Liver (tissue), 9 donors: ENCODE measurements around the gene AUH. TPM values are rescaled to one million over a fixed set of nuclear protein-coding genes. Genes with fewer than 3 reads are reported as not detected.

ENCODE experiments used
- DNase-seq: peaks from one replicate; pipeline ENCODE4 v3.0.0-alpha.2; 2017; ENCODE audit warnings: low spot score
- H3K27ac ChIP-seq, 2 donors: one replicate each; pipeline ENCODE4 v1.7.0; 2013; ENCODE audit warnings: inconsistent platforms in 2 of 2, low read length in 2 of 2, control low read depth in 1 of 2, low read depth in 1 of 2, mild to moderate bottlenecking in 1 of 2
- H3K27me3 ChIP-seq, 4 donors: one replicate each; pipeline versions ENCODE4 v1.6.1 to v1.7.0; 2013; ENCODE audit warnings: low read length in 3 of 4, inconsistent platforms in 1 of 4, mild to moderate bottlenecking in 1 of 4, moderate library complexity in 1 of 4; ENCODE audit not compliant: control insufficient read depth in 4 of 4, insufficient read depth in 4 of 4
- H3K36me3 ChIP-seq, 4 donors: one replicate each; pipeline versions ENCODE4 v1.6.1 to v1.7.0; 2013; ENCODE audit warnings: low read length in 3 of 4, mild to moderate bottlenecking in 3 of 4, low read depth in 1 of 4, moderate library complexity in 1 of 4; ENCODE audit not compliant: control insufficient read depth in 4 of 4, insufficient read depth in 3 of 4
- H3K4me1 ChIP-seq, 4 donors: one replicate each; pipeline versions ENCODE4 v1.6.1 to v1.7.0; 2013; ENCODE audit warnings: low read length in 3 of 4, mild to moderate bottlenecking in 3 of 4, moderate library complexity in 1 of 4; ENCODE audit not compliant: control insufficient read depth in 4 of 4, insufficient read depth in 4 of 4
- H3K4me3 ChIP-seq, 3 donors: one replicate each; pipeline versions ENCODE4 v1.6.1 to v1.7.0; 2013; ENCODE audit warnings: low read length in 3 of 3, control low read depth in 1 of 3, low read depth in 1 of 3, mild to moderate bottlenecking in 1 of 3
- H3K9ac ChIP-seq, 2 donors: one replicate each; pipeline ENCODE4 v1.7.0; 2013; ENCODE audit warnings: low read length in 2 of 2, mild to moderate bottlenecking in 2 of 2, moderate library complexity in 2 of 2, control low read depth in 1 of 2, low read depth in 1 of 2
- H3K9me3 ChIP-seq, 4 donors: one replicate each; pipeline versions ENCODE4 v1.6.1 to v1.7.0; 2013; ENCODE audit warnings: low read length in 3 of 4; ENCODE audit not compliant: control insufficient read depth in 4 of 4
- EGR1 ChIP-seq, 2 donors: IDR thresholded peaks; 2 replicates each; pipeline ENCODE4 v1.6.1; 2016 to 2018; ENCODE audit warnings: antibody characterized with exemption in 2 of 2, low read depth in 2 of 2
- FOXA1 ChIP-seq: IDR thresholded peaks from 2 replicates; pipeline ENCODE4 v1.6.1; 2016; ENCODE audit warnings: antibody characterized with exemption
- FOXA2 ChIP-seq: IDR thresholded peaks from 2 replicates; pipeline ENCODE4 v1.6.1; 2016; ENCODE audit warnings: antibody characterized with exemption
- GABPA ChIP-seq, 2 donors: IDR thresholded peaks in 1 of 2; conservative IDR thresholded peaks in 1 of 2; 2 replicates each; pipeline ENCODE4 v1.6.1; 2016; ENCODE audit warnings: antibody characterized with exemption in 2 of 2, mild to moderate bottlenecking in 1 of 2, moderate library complexity in 1 of 2
- HNF4G ChIP-seq: IDR thresholded peaks from 2 replicates; pipeline ENCODE4 v1.6.1; 2016; ENCODE audit warnings: antibody characterized with exemption
- RAD21 ChIP-seq, 2 donors: IDR thresholded peaks; 2 replicates each; pipeline ENCODE4 v1.6.1; 2016; ENCODE audit warnings: antibody characterized with exemption in 2 of 2, mild to moderate bottlenecking in 2 of 2
- RXRA ChIP-seq, 2 donors: IDR thresholded peaks; 2 replicates each; pipeline ENCODE4 v1.6.1; 2017 to 2018; ENCODE audit warnings: antibody characterized with exemption in 2 of 2, mild to moderate bottlenecking in 1 of 2
- SP1 ChIP-seq: IDR thresholded peaks from 2 replicates; pipeline ENCODE4 v1.6.1; 2018; ENCODE audit warnings: antibody characterized with exemption, mild to moderate bottlenecking
- TAF1 ChIP-seq: conservative IDR thresholded peaks from 2 replicates; pipeline ENCODE4 v1.6.1; 2016; ENCODE audit warnings: antibody characterized with exemption, mild to moderate bottlenecking
- YY1 ChIP-seq: IDR thresholded peaks from 2 replicates; pipeline ENCODE4 v1.6.1; 2016; ENCODE audit warnings: antibody characterized with exemption, mild to moderate bottlenecking
- WGBS: extraction: QIAGEN DNeasy Blood & Tissue Kit; methylation state at CpG from one replicate; pipeline ENCODE4 v1.1.7; 2013; 5-methylcytosine and 5-hydroxymethylcytosine counted together
- polyA plus RNA-seq, 2 donors: library from polyadenylated mRNA; stranded (reverse) in 1 of 2; unstranded in 1 of 2; fragments of 200-250 nt in 1 of 2; fragments of >200 nt in 1 of 2; fragmentation: Nextera tagmentation in 1 of 2; extraction: Ambion mirVana in 1 of 2; gene quantifications; one replicate each; pipeline versions ENCODE4 v1.2.1 to v1.2.3, GENCODE V29; 2013 to 2015
- total RNA-seq, 2 donors: library from RNA; depleted of rRNA; stranded (reverse); fragments of >200 nt; gene quantifications; one replicate each; pipeline ENCODE4 v1.2.3, GENCODE V29; 2014
- TF ChIP-seq, protein P1 (sequence below): IDR thresholded peaks from 2 replicates; pipeline ENCODE4 v1.6.1; 2016; ENCODE audit warnings: antibody characterized with exemption, mild to moderate bottlenecking
- TF ChIP-seq, protein P2 (sequence below): IDR thresholded peaks from 2 replicates; pipeline ENCODE4 v1.6.1; 2016; ENCODE audit warnings: antibody characterized with exemption
- donor health status: healthy.
- donor health status: healthy.
- donor health status: healthy.
- donor health status: healthy.
- donor health status: healthy.

Gene AUH
- total and polyA plus RNA-seq, 4 donors: 12.1 to 30.0 (median 24.9) TPM

DNA sequence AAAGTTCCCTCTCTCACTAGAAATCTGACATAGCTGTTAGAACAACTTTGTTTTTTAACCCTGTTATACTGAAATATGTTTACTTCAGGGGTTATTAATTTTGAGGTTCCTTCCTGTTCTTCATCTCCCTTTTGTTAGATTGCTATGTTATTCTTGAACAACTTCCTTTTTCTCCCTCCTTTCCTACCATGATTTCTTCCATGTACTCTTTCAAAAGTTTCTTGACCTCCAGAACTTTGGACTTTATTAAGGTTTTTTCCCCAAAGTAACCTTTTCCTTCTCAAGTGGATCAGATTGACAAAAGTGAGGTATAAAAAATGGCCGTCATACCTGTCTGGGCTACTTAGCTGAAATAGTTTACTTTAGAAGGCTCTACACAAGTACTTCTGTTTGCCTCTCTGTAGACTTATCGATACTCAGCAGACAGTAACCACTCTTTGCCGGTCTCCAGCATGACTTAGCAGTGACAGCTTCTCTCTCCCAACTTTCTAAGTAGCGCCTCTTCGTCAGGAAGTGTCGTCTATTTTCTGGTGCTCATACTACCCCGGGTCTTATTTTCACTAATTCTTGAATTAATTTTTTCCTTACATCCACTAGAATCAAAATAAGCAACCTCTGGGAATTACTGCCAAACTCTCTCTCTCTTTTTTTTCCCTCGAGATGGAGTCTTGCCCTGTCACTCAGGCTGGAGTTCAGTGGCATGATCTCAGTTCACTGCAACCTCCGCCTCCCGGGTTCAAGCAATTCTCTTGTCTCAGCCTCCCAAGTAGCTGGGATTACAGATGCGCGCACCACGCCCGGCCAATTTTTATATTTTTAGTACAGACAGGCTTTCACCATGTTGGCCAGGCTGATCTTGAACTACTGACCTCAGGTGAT lies 42.2 kb upstream of the AUH start:
- no peak overlapping the region for H3K9ac ChIP-seq
- 84% methylated on average over 14 of the region's 14 CpGs for WGBS
- no peak overlapping the region for H3K4me3 ChIP-seq
- H3K27me3 ChIP-seq: no peaks in the 10 kb centered on the region
- H3K9me3 ChIP-seq: no peaks in the 10 kb centered on the region
- no peak overlapping the region for H3K27ac ChIP-seq
- TF ChIP-seq EGR1 (IDR thresholded peaks at IDR 0.05; ENCODE audit: low read depth in 2 of 2): no peak
- H3K4me1 ChIP-seq: no peaks in the 10 kb centered on the region
- H3K36me3 ChIP-seq: peaks cover 0 to 5% (median 2%) of the 10 kb centered on the region in 4 donors
- DNase-seq: no peak

DNA sequence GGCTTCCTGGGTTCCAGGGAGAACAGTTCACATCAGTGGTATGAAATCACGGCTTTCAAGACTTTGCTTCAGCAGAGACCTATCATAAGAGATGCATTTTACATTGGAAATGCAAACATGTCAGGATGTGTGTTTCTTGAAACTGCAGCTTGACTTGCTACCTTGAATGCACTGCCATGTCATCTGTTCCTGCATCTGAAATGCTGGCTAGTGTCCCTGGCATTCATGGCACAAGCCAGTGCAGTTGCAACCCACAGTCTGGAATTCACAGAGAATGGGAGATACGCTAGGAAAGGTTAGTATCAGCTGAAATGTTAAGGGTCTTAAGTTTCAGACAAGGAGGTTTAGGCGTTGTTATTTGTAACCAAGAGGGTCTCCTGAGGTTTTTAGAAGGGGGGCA lies 37.2 kb upstream of the AUH start:
- no peaks in the 10 kb centered on the region for H3K9me3 ChIP-seq
- peaks cover 2 to 12% (median 5%) of the 10 kb centered on the region in 4 donors for H3K4me1 ChIP-seq
- H3K36me3 ChIP-seq: no peaks in the 10 kb centered on the region
- no peak for DNase-seq
- TF ChIP-seq HNF4G (no peak), FOXA1 (no peak), RAD21 (IDR thresholded peaks at IDR 0.05) (no peak), FOXA2 (no peak), SP1 (no peak), TAF1 (no peak)
- TF ChIP-seq, protein P1, sequence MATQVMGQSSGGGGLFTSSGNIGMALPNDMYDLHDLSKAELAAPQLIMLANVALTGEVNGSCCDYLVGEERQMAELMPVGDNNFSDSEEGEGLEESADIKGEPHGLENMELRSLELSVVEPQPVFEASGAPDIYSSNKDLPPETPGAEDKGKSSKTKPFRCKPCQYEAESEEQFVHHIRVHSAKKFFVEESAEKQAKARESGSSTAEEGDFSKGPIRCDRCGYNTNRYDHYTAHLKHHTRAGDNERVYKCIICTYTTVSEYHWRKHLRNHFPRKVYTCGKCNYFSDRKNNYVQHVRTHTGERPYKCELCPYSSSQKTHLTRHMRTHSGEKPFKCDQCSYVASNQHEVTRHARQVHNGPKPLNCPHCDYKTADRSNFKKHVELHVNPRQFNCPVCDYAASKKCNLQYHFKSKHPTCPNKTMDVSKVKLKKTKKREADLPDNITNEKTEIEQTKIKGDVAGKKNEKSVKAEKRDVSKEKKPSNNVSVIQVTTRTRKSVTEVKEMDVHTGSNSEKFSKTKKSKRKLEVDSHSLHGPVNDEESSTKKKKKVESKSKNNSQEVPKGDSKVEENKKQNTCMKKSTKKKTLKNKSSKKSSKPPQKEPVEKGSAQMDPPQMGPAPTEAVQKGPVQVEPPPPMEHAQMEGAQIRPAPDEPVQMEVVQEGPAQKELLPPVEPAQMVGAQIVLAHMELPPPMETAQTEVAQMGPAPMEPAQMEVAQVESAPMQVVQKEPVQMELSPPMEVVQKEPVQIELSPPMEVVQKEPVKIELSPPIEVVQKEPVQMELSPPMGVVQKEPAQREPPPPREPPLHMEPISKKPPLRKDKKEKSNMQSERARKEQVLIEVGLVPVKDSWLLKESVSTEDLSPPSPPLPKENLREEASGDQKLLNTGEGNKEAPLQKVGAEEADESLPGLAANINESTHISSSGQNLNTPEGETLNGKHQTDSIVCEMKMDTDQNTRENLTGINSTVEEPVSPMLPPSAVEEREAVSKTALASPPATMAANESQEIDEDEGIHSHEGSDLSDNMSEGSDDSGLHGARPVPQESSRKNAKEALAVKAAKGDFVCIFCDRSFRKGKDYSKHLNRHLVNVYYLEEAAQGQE: no peak
- 92% methylated on average over 3 of the region's 3 CpGs for WGBS
- H3K27ac ChIP-seq: no peak overlapping the region
- no peak overlapping the region for H3K4me3 ChIP-seq
- H3K27me3 ChIP-seq: no peaks in the 10 kb centered on the region
- H3K9ac ChIP-seq: no peak overlapping the region

DNA sequence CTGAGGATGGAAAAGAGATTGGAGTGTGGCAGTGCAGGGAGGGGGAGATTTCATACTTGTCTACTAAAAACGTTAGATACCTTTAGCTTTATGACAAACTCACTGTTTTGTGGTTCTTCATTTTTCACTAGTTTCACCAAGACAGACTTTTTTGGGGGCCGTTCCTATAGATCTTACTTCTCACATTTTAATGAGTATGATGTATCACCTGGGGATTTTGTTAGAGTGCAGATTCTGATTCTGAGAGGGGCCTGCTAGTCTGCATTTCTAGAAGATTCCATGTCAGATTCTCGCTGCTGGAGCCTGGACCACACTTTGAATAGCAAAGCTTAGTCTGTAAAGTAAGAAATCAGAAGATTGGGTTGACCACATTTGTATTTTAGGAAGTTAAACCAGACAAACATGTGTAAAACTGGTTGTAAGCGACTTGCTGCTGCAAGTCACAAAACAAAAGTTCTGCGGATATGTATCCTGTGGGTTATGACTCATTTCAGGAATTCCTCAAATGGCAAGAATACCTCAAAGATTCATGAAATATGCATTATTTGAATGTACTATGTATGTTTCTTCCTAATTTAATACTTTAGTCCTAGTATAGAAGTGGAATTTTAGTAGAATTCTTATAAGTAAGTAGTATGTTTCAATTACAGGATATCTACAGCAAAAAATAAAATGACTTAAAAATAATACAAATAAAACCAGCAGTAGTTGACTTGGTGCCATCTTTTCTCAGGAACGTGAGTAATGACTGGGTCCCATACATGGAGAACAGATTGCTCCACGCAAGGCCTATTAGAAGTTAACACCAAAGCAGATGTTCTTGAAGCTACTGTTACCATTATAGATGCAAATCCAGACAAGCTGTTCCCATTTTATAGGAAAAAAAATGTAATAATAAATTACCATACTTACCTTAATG lies 34.1 kb upstream of the AUH start:
- Histone ChIP-seq H3K4me3 (no peak overlapping the region), H3K4me1 (peaks cover 2 to 12% (median 5%) of the 10 kb centered on the region in 4 donors), H3K27me3 (no peaks in the 10 kb centered on the region), H3K27ac (peak overlapping the region; percentile 5 to 51), H3K9ac (no peak overlapping the region), H3K36me3 (no peaks in the 10 kb centered on the region), H3K9me3 (no peaks in the 10 kb centered on the region)
- TF ChIP-seq RXRA (IDR thresholded peaks at IDR 0.05): no peak
- TF ChIP-seq EGR1 (IDR thresholded peaks at IDR 0.05; ENCODE audit: low read depth in 2 of 2): no peak
- TF ChIP-seq FOXA1: no peak
- no peak for TF ChIP-seq GABPA (IDR thresholded peaks at IDR 0.05 in 1 of 2, conservative IDR thresholded peaks at IDR 0.05 in 1 of 2)
- no peak for TF ChIP-seq YY1
- TF ChIP-seq, protein P2, sequence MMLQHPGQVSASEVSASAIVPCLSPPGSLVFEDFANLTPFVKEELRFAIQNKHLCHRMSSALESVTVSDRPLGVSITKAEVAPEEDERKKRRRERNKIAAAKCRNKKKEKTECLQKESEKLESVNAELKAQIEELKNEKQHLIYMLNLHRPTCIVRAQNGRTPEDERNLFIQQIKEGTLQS: no peak
- no peak for DNase-seq
- WGBS: 85% methylated on average over 7 of the region's 7 CpGs
